ENCODE measurements around the gene QPRT. TPM values are rescaled to one million over a fixed set of nuclear protein-coding genes. Genes with fewer than 3 reads are reported as not detected.

The QPRT gene
- total RNA-seq, 1 donor from 2014 or later, result 106 TPM

- H3K36me3 Mint-ChIP-seq (ENCODE audit: insufficient read depth), result peaks cover 23% of the 10 kb centered on the region
- H3K27me3 Mint-ChIP-seq, result no peaks in the 10 kb centered on the region
- no peak overlapping the region for H3K4me3 Mint-ChIP-seq (ENCODE audit: low read depth)
- H3K4me1 Mint-ChIP-seq (ENCODE audit: low read depth), result peaks cover 15% of the 10 kb centered on the region
- TF ChIP-seq CTCF (IDR thresholded peaks at IDR 0.05; ENCODE audit: unreplicated experiment), result no peak
- peaks cover 7% of the 10 kb centered on the region for H3K9me3 Mint-ChIP-seq (ENCODE audit: low read depth)
- no peak overlapping the region for H3K27ac Mint-ChIP-seq
- no peak for DNase-seq (ENCODE audit: low spot score, unreplicated experiment)
These were observed 19.7 kb downstream of the QPRT start for GRCh38 chr16:29698484-29699323.

GRCh38 chr16:29699324-29700219 lies 20.6 kb downstream of the QPRT start:
- Mint-ChIP-seq H3K27me3 (no peaks in the 10 kb centered on the region), H3K4me3 (ENCODE audit: low read depth) (no peak overlapping the region), H3K27ac (no peak overlapping the region), H3K4me1 (ENCODE audit: low read depth) (peaks cover 15% of the 10 kb centered on the region), H3K9me3 (ENCODE audit: low read depth) (peaks cover 7% of the 10 kb centered on the region), H3K36me3 (ENCODE audit: insufficient read depth) (peaks cover 23% of the 10 kb centered on the region)
- DNase-seq (ENCODE audit: low spot score, unreplicated experiment), result no peak
- no peak for TF ChIP-seq CTCF (IDR thresholded peaks at IDR 0.05; ENCODE audit: unreplicated experiment)

- DNase-seq (ENCODE audit: low spot score, unreplicated experiment), result peak; percentile 51
- H3K4me3 Mint-ChIP-seq (ENCODE audit: low read depth), result no peak overlapping the region
- peaks cover 23% of the 10 kb centered on the region for H3K36me3 Mint-ChIP-seq (ENCODE audit: insufficient read depth)
- no peaks in the 10 kb centered on the region for H3K27me3 Mint-ChIP-seq
- peak overlapping the region; percentile 73 for H3K27ac Mint-ChIP-seq
- peak; percentile 92 for TF ChIP-seq CTCF (IDR thresholded peaks at IDR 0.05; ENCODE audit: unreplicated experiment)
- H3K9me3 Mint-ChIP-seq (ENCODE audit: low read depth), result peaks cover 7% of the 10 kb centered on the region
- H3K4me1 Mint-ChIP-seq (ENCODE audit: low read depth), result peaks cover 15% of the 10 kb centered on the region
These were observed 21.4 kb downstream of the QPRT start for GRCh38 chr16:29700253-29700987.

GRCh38 chr16:29701214-29701555 lies 22.2 kb downstream of the QPRT start:
- TF ChIP-seq CTCF (IDR thresholded peaks at IDR 0.05; ENCODE audit: unreplicated experiment), result no peak
- H3K27ac Mint-ChIP-seq, result no peak overlapping the region
- H3K4me1 Mint-ChIP-seq (ENCODE audit: low read depth), result peaks cover 15% of the 10 kb centered on the region
- no peak overlapping the region for H3K4me3 Mint-ChIP-seq (ENCODE audit: low read depth)
- no peaks in the 10 kb centered on the region for H3K27me3 Mint-ChIP-seq
- no peak for DNase-seq (ENCODE audit: low spot score, unreplicated experiment)
- H3K9me3 Mint-ChIP-seq (ENCODE audit: low read depth), result peaks cover 7% of the 10 kb centered on the region
- peaks cover 20% of the 10 kb centered on the region for H3K36me3 Mint-ChIP-seq (ENCODE audit: insufficient read depth)

GRCh38 chr16:29702269-29702668 lies 23.3 kb downstream of the QPRT start:
- Mint-ChIP-seq H3K27me3 (no peaks in the 10 kb centered on the region), H3K27ac (peak overlapping the region; percentile 65), H3K9me3 (ENCODE audit: low read depth) (peaks cover 7% of the 10 kb centered on the region), H3K4me3 (ENCODE audit: low read depth) (no peak overlapping the region), H3K4me1 (ENCODE audit: low read depth) (peaks cover 15% of the 10 kb centered on the region), H3K36me3 (ENCODE audit: insufficient read depth) (peaks cover 16% of the 10 kb centered on the region)
- no peak for DNase-seq (ENCODE audit: low spot score, unreplicated experiment)
- TF ChIP-seq CTCF (IDR thresholded peaks at IDR 0.05; ENCODE audit: unreplicated experiment), result no peak
